ENCODE measurements around the gene GARNL3. TPM values are rescaled to one million over a fixed set of nuclear protein-coding genes. Genes with fewer than 3 reads are reported as not detected.

GARNL3 gene
- total RNA-seq, 2 experiments from 2014 or later: 3.1 to 3.4 TPM

DNA sequence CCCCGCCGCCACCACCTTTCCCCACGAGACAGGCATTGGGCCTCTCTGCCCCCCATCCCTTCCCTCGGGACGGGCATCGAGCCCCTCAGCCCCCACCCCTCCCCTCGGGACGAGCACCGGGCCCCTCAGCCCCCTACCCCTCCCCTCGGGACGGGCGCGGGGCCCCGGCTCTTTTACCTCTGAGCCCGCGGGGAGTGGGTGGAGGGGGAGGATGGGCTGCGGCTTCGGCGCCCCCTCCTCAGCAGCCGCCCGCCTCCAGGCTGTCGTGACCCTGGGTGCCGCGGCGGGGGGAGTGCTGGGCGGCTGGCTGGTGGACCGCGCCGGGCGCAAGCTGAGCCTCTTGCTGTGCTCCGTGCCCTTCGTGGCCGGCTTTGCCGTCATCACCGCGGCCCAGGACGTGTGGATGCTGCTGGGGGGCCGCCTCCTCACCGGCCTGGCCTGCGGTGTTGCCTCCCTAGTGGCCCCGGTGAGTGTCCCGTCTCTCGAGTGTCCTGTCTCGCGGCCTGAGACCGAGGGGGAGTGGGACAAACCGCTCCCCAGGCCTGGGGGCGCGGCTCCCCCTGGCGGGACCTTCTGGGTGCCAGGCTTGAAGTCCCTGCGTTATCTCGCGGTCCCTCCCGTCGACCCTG lies 133.2 kb downstream of the GARNL3 start:
- DNase-seq (peak; percentile 59), ATAC-seq (ENCODE audit: low read depth) (no peak)
- Mint-ChIP-seq H3K9me3 (no peaks in the 10 kb centered on the region), H3K36me3 (no peaks in the 10 kb centered on the region), H3K4me1 (peaks cover 10% of the 10 kb centered on the region), H3K27me3 (peaks cover 63% of the 10 kb centered on the region), H3K4me3 (peak overlapping the region; percentile 68), H3K27ac (no peak overlapping the region)
- POLR2A ChIA-PET: interaction anchor here (1.1 to 3.6 kb wide), 6 partner anchors 10 to 279 kb away, joined by 3 to 32 read pairs (median 4); partner anchors contain the start of genes LRSAM1, RPL12 and ZNF79

GRCh38 chr9:127398275-127398647 lies 133.7 kb downstream of the GARNL3 start:
- ATAC-seq (ENCODE audit: low read depth) (no peak), DNase-seq (no peak)
- Mint-ChIP-seq H3K4me1 (peaks cover 10% of the 10 kb centered on the region), H3K36me3 (no peaks in the 10 kb centered on the region), H3K27me3 (peaks cover 58% of the 10 kb centered on the region), H3K27ac (no peak overlapping the region), H3K4me3 (peak overlapping the region; percentile 68), H3K9me3 (no peaks in the 10 kb centered on the region)
- POLR2A ChIA-PET: interaction anchor here (0.6 to 3.6 kb wide), 3 partner anchors 25 to 177 kb away, joined by 3 to 32 read pairs (median 3); partner anchors contain the start of genes LRSAM1 and RPL12

DNA sequence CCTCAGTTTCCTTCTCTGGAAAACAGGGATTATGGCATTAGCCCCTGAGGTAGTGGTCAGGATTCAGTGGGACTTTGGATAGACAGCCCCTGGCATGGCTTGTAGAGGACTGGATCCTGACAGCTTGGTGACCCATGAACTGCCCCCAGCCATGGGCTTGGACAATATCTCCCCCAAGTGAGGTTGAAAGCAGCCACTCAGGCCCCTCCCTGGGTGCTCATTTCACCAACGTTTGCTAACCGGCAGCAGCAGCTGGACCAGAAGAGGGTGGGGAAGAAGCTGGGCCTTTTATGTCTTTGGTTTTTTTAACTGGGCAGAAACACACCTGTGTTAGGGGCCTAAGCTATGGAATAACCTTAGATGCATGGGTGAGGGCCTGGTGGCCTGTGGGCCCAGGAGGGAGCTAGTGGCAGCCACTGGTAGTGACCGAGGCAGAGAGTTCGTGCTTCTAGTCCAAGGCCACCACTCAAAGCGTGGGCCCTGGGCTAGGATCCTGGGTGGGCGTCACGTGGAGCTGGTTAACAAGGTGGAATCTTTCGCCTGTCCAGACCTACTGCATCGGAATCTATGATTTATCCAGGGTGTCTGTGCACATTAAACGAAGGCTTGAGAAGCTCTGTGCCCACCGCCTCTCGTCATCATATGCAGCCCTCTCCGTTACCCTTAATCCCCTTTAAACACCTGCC lies 134.3 kb downstream of the GARNL3 start:
- Mint-ChIP-seq H3K27ac (no peak overlapping the region), H3K4me1 (peaks cover 8% of the 10 kb centered on the region), H3K9me3 (no peaks in the 10 kb centered on the region), H3K36me3 (no peaks in the 10 kb centered on the region), H3K27me3 (peaks cover 52% of the 10 kb centered on the region), H3K4me3 (peak overlapping the region; percentile 68)
- POLR2A ChIA-PET: interaction anchor here (0.6 to 3.6 kb wide), 3 partner anchors 25 to 52 kb away, joined by 3 to 32 read pairs (median 7); partner anchors contain the start of genes LRSAM1 and RPL12
- no peak for ATAC-seq (ENCODE audit: low read depth)
- DNase-seq: no peak

DNA sequence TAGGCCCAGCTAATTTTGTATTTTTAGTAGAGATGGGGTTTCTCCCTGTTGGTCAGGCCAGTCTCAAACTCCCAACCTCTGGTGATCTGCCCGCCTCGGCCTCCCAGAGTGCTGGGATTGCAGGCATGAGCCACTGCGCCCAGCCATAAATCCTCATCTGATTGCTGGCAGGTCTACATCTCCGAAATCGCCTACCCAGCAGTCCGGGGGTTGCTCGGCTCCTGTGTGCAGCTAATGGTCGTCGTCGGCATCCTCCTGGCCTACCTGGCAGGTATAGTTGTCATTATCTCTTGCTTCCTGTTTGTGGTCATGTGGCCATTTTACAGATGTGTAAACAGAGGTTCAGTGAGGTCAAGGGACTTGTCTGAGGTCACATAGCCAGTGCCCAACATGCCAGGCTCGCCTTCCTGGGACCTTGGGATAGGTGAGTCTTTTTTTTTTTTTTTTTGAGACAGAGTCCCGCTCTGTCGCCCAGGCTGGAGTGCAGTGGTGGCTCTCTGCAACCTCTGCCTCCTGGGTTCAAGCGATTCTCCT lies 135.2 kb downstream of the GARNL3 start:
- DNase-seq: no peak
- H3K27me3 Mint-ChIP-seq: peaks cover 43% of the 10 kb centered on the region
- POLR2A ChIA-PET: no interaction called here
- peaks cover 8% of the 10 kb centered on the region for H3K4me1 Mint-ChIP-seq
- H3K27ac Mint-ChIP-seq: no peak overlapping the region
- no peaks in the 10 kb centered on the region for H3K9me3 Mint-ChIP-seq
- no peaks in the 10 kb centered on the region for H3K36me3 Mint-ChIP-seq
- no peak overlapping the region for H3K4me3 Mint-ChIP-seq
- ATAC-seq (ENCODE audit: low read depth): no peak

DNA sequence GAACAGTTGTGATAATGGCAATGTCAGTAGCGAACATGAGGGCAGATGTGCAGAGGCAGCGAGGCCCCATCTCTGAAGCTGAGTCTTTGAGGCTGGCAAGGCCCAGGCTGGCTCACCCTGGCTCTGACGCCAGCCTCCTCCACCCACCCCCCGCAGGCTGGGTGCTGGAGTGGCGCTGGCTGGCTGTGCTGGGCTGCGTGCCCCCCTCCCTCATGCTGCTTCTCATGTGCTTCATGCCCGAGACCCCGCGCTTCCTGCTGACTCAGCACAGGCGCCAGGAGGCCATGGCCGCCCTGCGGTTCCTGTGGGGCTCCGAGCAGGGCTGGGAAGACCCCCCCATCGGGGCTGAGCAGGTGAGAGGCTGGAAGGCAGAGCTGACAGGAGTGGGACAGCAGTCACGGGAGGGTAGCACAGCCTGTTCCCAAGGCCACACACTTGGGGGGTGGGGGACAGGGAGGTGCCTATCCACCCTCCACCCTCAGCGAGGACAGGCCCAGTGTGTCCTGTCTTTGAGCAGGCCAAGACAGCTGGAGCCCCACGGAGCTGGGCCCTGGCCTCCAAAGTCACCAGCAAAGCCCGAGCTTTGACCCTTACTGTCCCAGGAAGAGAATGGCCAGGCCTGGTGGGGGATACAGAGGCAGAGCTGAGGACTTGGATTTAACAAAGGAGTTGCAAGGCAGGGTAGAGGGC lies 138.0 kb downstream of the GARNL3 start:
- no peaks in the 10 kb centered on the region for H3K9me3 Mint-ChIP-seq
- H3K36me3 Mint-ChIP-seq: no peaks in the 10 kb centered on the region
- H3K4me1 Mint-ChIP-seq: peaks cover 2% of the 10 kb centered on the region
- POLR2A ChIA-PET: no interaction called here
- peaks cover 24% of the 10 kb centered on the region for H3K27me3 Mint-ChIP-seq
- H3K4me3 Mint-ChIP-seq: no peak overlapping the region
- H3K27ac Mint-ChIP-seq: no peak overlapping the region
- no peak for ATAC-seq (ENCODE audit: low read depth)
- no peak for DNase-seq

GRCh38 chr9:127403507-127404192 lies 139.1 kb downstream of the GARNL3 start:
- POLR2A ChIA-PET: no interaction called here
- H3K27ac Mint-ChIP-seq: no peak overlapping the region
- no peak for ATAC-seq (ENCODE audit: low read depth)
- H3K4me3 Mint-ChIP-seq: no peak overlapping the region
- peaks cover 21% of the 10 kb centered on the region for H3K27me3 Mint-ChIP-seq
- H3K36me3 Mint-ChIP-seq: no peaks in the 10 kb centered on the region
- no peak for DNase-seq
- H3K9me3 Mint-ChIP-seq: no peaks in the 10 kb centered on the region
- no peaks in the 10 kb centered on the region for H3K4me1 Mint-ChIP-seq

DNA sequence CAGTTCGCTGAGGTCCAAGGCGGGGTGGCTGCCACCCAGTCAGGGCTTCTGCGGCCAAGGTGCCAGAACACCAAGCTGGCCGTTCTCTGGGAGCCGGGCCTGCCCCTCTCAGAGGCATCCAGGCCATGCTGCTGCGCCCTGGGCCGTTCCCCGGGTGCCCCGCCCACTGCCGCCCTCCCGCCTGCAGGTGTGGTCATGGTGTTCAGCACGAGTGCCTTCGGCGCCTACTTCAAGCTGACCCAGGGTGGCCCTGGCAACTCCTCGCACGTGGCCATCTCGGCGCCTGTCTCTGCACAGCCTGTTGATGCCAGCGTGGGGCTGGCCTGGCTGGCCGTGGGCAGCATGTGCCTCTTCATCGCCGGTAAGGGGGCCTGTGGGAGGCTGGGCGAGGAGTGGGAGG lies 140.1 kb downstream of the GARNL3 start:
- no peak overlapping the region for H3K27ac Mint-ChIP-seq
- no peak overlapping the region for H3K4me3 Mint-ChIP-seq
- no peak for DNase-seq
- no peaks in the 10 kb centered on the region for H3K9me3 Mint-ChIP-seq
- H3K27me3 Mint-ChIP-seq: peaks cover 16% of the 10 kb centered on the region
- H3K4me1 Mint-ChIP-seq: no peaks in the 10 kb centered on the region
- ATAC-seq (ENCODE audit: low read depth): no peak
- H3K36me3 Mint-ChIP-seq: no peaks in the 10 kb centered on the region
- POLR2A ChIA-PET: no interaction called here

GRCh38 chr9:127405344-127406125 lies 141.0 kb downstream of the GARNL3 start:
- Mint-ChIP-seq H3K9me3 (no peaks in the 10 kb centered on the region), H3K4me1 (no peaks in the 10 kb centered on the region), H3K36me3 (no peaks in the 10 kb centered on the region), H3K4me3 (no peak overlapping the region), H3K27me3 (peaks cover 11% of the 10 kb centered on the region), H3K27ac (no peak overlapping the region)
- POLR2A ChIA-PET: no interaction called here
- DNase-seq (no peak), ATAC-seq (ENCODE audit: low read depth) (no peak)

- H3K36me3 Mint-ChIP-seq: no peaks in the 10 kb centered on the region
- H3K27ac Mint-ChIP-seq: no peak overlapping the region
- H3K4me1 Mint-ChIP-seq: peaks cover 3% of the 10 kb centered on the region
- H3K9me3 Mint-ChIP-seq: no peaks in the 10 kb centered on the region
- no peak overlapping the region for H3K4me3 Mint-ChIP-seq
- ATAC-seq (ENCODE audit: low read depth): no peak
- POLR2A ChIA-PET: interaction anchor here (0.7 to 1.2 kb wide), 2 partner anchors 10 to 52 kb away, joined by 3 to 4 read pairs; partner anchors contain the start of gene SLC2A8
- no peak for DNase-seq
- H3K27me3 Mint-ChIP-seq: peaks cover 10% of the 10 kb centered on the region
These were observed 142.4 kb downstream of the GARNL3 start for GRCh38 chr9:127406799-127407491.

- no peak overlapping the region for H3K27ac Mint-ChIP-seq
- no peak for DNase-seq
- H3K36me3 Mint-ChIP-seq: no peaks in the 10 kb centered on the region
- H3K4me3 Mint-ChIP-seq: no peak overlapping the region
- H3K4me1 Mint-ChIP-seq: peaks cover 3% of the 10 kb centered on the region
- peaks cover 9% of the 10 kb centered on the region for H3K27me3 Mint-ChIP-seq
- POLR2A ChIA-PET: interaction anchor here (0.7 to 1.2 kb wide), 2 partner anchors 11 to 51 kb away, joined by 3 to 4 read pairs; partner anchors contain the start of gene SLC2A8
- ATAC-seq (ENCODE audit: low read depth): no peak
- H3K9me3 Mint-ChIP-seq: no peaks in the 10 kb centered on the region
These were observed 142.9 kb downstream of the GARNL3 start for GRCh38 chr9:127407492-127407843.

- no peak for DNase-seq
- no peaks in the 10 kb centered on the region for H3K36me3 Mint-ChIP-seq
- peaks cover 18% of the 10 kb centered on the region for H3K27me3 Mint-ChIP-seq
- no peak overlapping the region for H3K4me3 Mint-ChIP-seq
- H3K27ac Mint-ChIP-seq: no peak overlapping the region
- POLR2A ChIA-PET: no interaction called here
- no peaks in the 10 kb centered on the region for H3K9me3 Mint-ChIP-seq
- peaks cover 3% of the 10 kb centered on the region for H3K4me1 Mint-ChIP-seq
- no peak for ATAC-seq (ENCODE audit: low read depth)
These were observed 146.5 kb downstream of the GARNL3 start for GRCh38 chr9:127411122-127411521.

DNA sequence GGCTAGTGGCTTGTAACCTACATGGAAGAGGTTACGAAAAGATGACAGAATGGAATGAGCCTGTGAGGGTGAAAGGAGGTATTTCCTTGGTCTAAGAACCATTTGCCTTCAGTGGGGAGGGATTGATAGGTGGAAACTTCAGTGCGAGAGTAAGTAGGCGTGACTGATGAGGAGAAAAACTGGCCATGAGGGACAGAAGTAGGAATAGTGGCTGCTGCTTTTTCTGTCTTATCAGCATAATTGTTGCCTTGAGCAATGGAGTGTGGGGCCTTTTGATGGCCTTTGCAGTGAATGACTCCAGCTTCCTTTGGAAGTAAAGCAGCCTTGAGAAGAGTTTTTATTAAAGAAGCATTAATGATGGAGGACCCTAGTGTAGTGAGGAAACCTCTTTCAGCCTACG lies 150.6 kb downstream of the GARNL3 start:
- Mint-ChIP-seq H3K9me3 (no peaks in the 10 kb centered on the region), H3K27ac (no peak overlapping the region), H3K4me1 (peaks cover 3% of the 10 kb centered on the region), H3K36me3 (no peaks in the 10 kb centered on the region), H3K4me3 (no peak overlapping the region), H3K27me3 (peaks cover 21% of the 10 kb centered on the region)
- DNase-seq: no peak
- POLR2A ChIA-PET: no interaction called here
- no peak for ATAC-seq (ENCODE audit: low read depth)
